Parathyroid adenoma (tissue), 2 donors: Measurements from ENCODE around the gene COG6.

Experiments
- H2AFZ ChIP-seq: fragments of 300-600 bp; sonication (generic); one replicate; pipeline ENCODE4 v1.7.0; 2017; ENCODE audit warnings: antibody characterized with exemption, mild to moderate bottlenecking
- H3K27ac ChIP-seq: fragments of 300-600 bp; sonication (generic); one replicate; pipeline ENCODE4 v1.7.0; 2017
- H3K27me3 ChIP-seq: fragments of 300-600 bp; sonication (generic); one replicate; pipeline ENCODE4 v1.7.0; 2017; ENCODE audit warnings: low read length; ENCODE audit not compliant: control insufficient read depth, insufficient read depth
- H3K36me3 ChIP-seq: fragments of 300-600 bp; sonication (generic); one replicate; pipeline ENCODE4 v1.7.0; 2017; ENCODE audit warnings: low read length; ENCODE audit not compliant: control insufficient read depth, insufficient read depth
- H3K4me1 ChIP-seq: fragments of 300-600 bp; sonication (generic); one replicate; pipeline ENCODE4 v1.7.0; 2017; ENCODE audit warnings: control low read depth
- H3K4me2 ChIP-seq: fragments of 300-600 bp; sonication (generic); one replicate; pipeline ENCODE4 v1.7.0; 2017; ENCODE audit warnings: low read length
- H3K4me3 ChIP-seq: fragments of 300-600 bp; sonication (generic); one replicate; pipeline ENCODE4 v1.7.0; 2017; ENCODE audit warnings: low read depth, low read length
- H3K79me2 ChIP-seq: fragments of 300-600 bp; sonication (generic); one replicate; pipeline ENCODE4 v1.7.0; 2017; ENCODE audit warnings: control low read depth
- H3K9ac ChIP-seq: fragments of 300-600 bp; sonication (generic); one replicate; pipeline ENCODE4 v1.7.0; 2017; ENCODE audit warnings: mild to moderate bottlenecking
- H3K9me3 ChIP-seq: fragments of 300-600 bp; sonication (generic); one replicate; pipeline ENCODE4 v1.7.0; 2017; ENCODE audit warnings: low read length; ENCODE audit not compliant: control insufficient read depth
- CTCF ChIP-seq: fragments of 300-600 bp; sonication (generic); IDR thresholded peaks from one replicate; pipeline ENCODE4 v1.7.0; 2017; ENCODE audit warnings: antibody characterized with exemption, mild to moderate bottlenecking
- donor health status: primary hyperparathyroidism.

Gene COG6

GRCh38 chr13:39682788-39683187 lies 27.3 kb downstream of the COG6 start:
- Histone ChIP-seq H3K27me3 (no peaks in the 10 kb centered on the region), H2AFZ (no peak overlapping the region), H3K9ac (no peak overlapping the region), H3K79me2 (no peaks in the 10 kb centered on the region), H3K36me3 (peaks cover 3% of the 10 kb centered on the region), H3K4me3 (no peak overlapping the region), H3K4me2 (no peak overlapping the region), H3K4me1 (no peaks in the 10 kb centered on the region), H3K9me3 (no peaks in the 10 kb centered on the region), H3K27ac (no peak overlapping the region)
- TF ChIP-seq CTCF = no peak

GRCh38 chr13:39684531-39685137 lies 29.2 kb downstream of the COG6 start:
- Histone ChIP-seq H3K27me3 (no peaks in the 10 kb centered on the region), H3K79me2 (no peaks in the 10 kb centered on the region), H3K9ac (no peak overlapping the region), H3K4me3 (no peak overlapping the region), H3K27ac (no peak overlapping the region), H3K4me2 (no peak overlapping the region), H2AFZ (no peak overlapping the region), H3K9me3 (no peaks in the 10 kb centered on the region), H3K36me3 (peaks cover 3% of the 10 kb centered on the region), H3K4me1 (no peaks in the 10 kb centered on the region)
- peak; percentile 21 for TF ChIP-seq CTCF

GRCh38 chr13:39685652-39686051 lies 30.2 kb downstream of the COG6 start:
- Histone ChIP-seq H3K4me1 (no peaks in the 10 kb centered on the region), H3K9me3 (no peaks in the 10 kb centered on the region), H3K9ac (no peak overlapping the region), H3K36me3 (peaks cover 3% of the 10 kb centered on the region), H2AFZ (no peak overlapping the region), H3K79me2 (no peaks in the 10 kb centered on the region), H3K27ac (no peak overlapping the region), H3K4me2 (no peak overlapping the region), H3K4me3 (no peak overlapping the region), H3K27me3 (no peaks in the 10 kb centered on the region)
- no peak for TF ChIP-seq CTCF

GRCh38 chr13:39688278-39688677 lies 32.8 kb downstream of the COG6 start:
- Histone ChIP-seq H3K9ac (no peak overlapping the region), H3K4me2 (no peak overlapping the region), H3K27ac (no peak overlapping the region), H3K79me2 (no peaks in the 10 kb centered on the region), H3K4me3 (no peak overlapping the region), H3K4me1 (no peaks in the 10 kb centered on the region), H3K27me3 (no peaks in the 10 kb centered on the region), H3K9me3 (no peaks in the 10 kb centered on the region), H2AFZ (no peak overlapping the region), H3K36me3 (no peaks in the 10 kb centered on the region)
- no peak for TF ChIP-seq CTCF

- H3K27me3 ChIP-seq = no peaks in the 10 kb centered on the region
- no peak overlapping the region for H3K9ac ChIP-seq
- H3K4me1 ChIP-seq = no peaks in the 10 kb centered on the region
- no peak for TF ChIP-seq CTCF
- H3K36me3 ChIP-seq = no peaks in the 10 kb centered on the region
- H2AFZ ChIP-seq = no peak overlapping the region
- H3K27ac ChIP-seq = no peak overlapping the region
- no peak overlapping the region for H3K4me3 ChIP-seq
- H3K9me3 ChIP-seq = no peaks in the 10 kb centered on the region
- no peak overlapping the region for H3K4me2 ChIP-seq
- no peaks in the 10 kb centered on the region for H3K79me2 ChIP-seq
Measured at GRCh38 chr13:39688699-39689405, 33.4 kb downstream of the COG6 start.
